Peyer's patch (tissue), 4 donors: Measurements from ENCODE around the gene STARD10. TPM values are rescaled to one million over a fixed set of nuclear protein-coding genes. Genes with fewer than 3 reads are reported as not detected.

ENCODE experiments used
- DNase-seq, 3 donors: peaks; one replicate each; pipeline ENCODE4 v3.0.0-alpha.2; 2017 to 2019
- H3K27ac ChIP-seq, 4 donors: fragments of 200-600 bp; sonication (generic); one replicate each; pipeline ENCODE4 v1.5.1; 2016 to 2019
- H3K27me3 ChIP-seq, 2 donors: fragments of 200-600 bp; sonication (generic); one replicate each; pipeline ENCODE4 v1.5.1; 2019
- H3K36me3 ChIP-seq, 3 donors: fragments of 200-600 bp; sonication (generic); one replicate each; pipeline ENCODE4 v1.5.1; 2016 to 2019
- H3K4me1 ChIP-seq, 4 donors: fragments of 200-600 bp; sonication (generic); one replicate each; pipeline ENCODE4 v1.5.1; 2016 to 2019
- H3K4me3 ChIP-seq, 4 donors: fragments of 200-600 bp; sonication (generic); 1 replicate in 3 of 4; 2 replicates in 1 of 4; pipeline ENCODE4 v1.5.1; 2016 to 2019; ENCODE audit warnings: mild to moderate bottlenecking in 1 of 4
- H3K9me3 ChIP-seq, 4 donors: fragments of 200-600 bp; sonication (generic); one replicate each; pipeline ENCODE4 v1.5.1; 2016 to 2019; ENCODE audit warnings: mild to moderate bottlenecking in 1 of 4
- POLR2A ChIP-seq, 2 donors: fragments of 450-650 bp; IDR thresholded peaks; one replicate each; pipeline ENCODE4 v1.5.1; 2017; ENCODE audit warnings: antibody characterized with exemption in 2 of 2, mild to moderate bottlenecking in 2 of 2, moderate library complexity in 2 of 2
- total RNA-seq, 4 donors: library from RNA; depleted of rRNA; stranded (reverse); fragments of >200 nt; gene quantifications; one replicate each; pipeline ENCODE4 v1.1.0, GENCODE V29; 2016
- TF ChIP-seq, protein P1 (sequence below), 6 experiments: fragments of 450-650 bp in 4 of 6; fragments of 200-600 bp in 2 of 6; sonication (generic) in 1 of 6; IDR thresholded peaks; one replicate each; pipeline ENCODE4 v1.5.1; 2017 to 2019; ENCODE audit warnings: antibody characterized with exemption in 6 of 6, mild to moderate bottlenecking in 3 of 6, moderate library complexity in 1 of 6

STARD10 gene
- total RNA-seq, 4 donors from 2014 or later: 118 to 187 (median 168) TPM

DNA sequence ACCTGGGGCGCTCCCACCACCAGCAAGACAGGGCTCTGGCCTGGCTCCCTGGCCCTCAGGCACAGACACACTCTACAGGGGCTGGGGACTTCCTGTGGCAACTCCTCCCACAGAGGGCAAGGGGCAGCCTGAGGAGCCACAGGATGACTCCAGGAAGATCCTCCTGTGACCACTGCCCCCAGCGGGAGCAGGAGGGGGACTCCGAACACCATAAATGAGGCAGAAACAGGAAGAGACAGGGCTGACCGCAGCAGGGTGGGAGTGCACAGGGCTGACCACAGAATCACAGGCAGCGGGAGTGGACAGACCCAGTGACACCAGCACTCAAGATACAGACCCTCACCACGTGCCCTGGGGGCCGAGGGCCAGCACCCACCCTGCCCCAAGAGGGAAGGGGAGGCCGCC, 52.4 kb downstream of the STARD10 start:
- no peak overlapping the region for H3K4me3 ChIP-seq
- H3K27ac ChIP-seq: peak overlapping the region; percentile 30 to 82 (median 55)
- H3K27me3 ChIP-seq: no peaks in the 10 kb centered on the region
- peak in 2 of 3 donors; percentile 58 to 69 for DNase-seq
- no peaks in the 10 kb centered on the region for H3K36me3 ChIP-seq
- H3K9me3 ChIP-seq: no peaks in the 10 kb centered on the region
- TF ChIP-seq, protein P1, sequence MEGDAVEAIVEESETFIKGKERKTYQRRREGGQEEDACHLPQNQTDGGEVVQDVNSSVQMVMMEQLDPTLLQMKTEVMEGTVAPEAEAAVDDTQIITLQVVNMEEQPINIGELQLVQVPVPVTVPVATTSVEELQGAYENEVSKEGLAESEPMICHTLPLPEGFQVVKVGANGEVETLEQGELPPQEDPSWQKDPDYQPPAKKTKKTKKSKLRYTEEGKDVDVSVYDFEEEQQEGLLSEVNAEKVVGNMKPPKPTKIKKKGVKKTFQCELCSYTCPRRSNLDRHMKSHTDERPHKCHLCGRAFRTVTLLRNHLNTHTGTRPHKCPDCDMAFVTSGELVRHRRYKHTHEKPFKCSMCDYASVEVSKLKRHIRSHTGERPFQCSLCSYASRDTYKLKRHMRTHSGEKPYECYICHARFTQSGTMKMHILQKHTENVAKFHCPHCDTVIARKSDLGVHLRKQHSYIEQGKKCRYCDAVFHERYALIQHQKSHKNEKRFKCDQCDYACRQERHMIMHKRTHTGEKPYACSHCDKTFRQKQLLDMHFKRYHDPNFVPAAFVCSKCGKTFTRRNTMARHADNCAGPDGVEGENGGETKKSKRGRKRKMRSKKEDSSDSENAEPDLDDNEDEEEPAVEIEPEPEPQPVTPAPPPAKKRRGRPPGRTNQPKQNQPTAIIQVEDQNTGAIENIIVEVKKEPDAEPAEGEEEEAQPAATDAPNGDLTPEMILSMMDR (IDR thresholded peaks at IDR 0.05): no peak
- TF ChIP-seq POLR2A (IDR thresholded peaks at IDR 0.05): no peak
- H3K4me1 ChIP-seq: peaks cover 0 to 57% (median 56%) of the 10 kb centered on the region in 4 donors

DNA sequence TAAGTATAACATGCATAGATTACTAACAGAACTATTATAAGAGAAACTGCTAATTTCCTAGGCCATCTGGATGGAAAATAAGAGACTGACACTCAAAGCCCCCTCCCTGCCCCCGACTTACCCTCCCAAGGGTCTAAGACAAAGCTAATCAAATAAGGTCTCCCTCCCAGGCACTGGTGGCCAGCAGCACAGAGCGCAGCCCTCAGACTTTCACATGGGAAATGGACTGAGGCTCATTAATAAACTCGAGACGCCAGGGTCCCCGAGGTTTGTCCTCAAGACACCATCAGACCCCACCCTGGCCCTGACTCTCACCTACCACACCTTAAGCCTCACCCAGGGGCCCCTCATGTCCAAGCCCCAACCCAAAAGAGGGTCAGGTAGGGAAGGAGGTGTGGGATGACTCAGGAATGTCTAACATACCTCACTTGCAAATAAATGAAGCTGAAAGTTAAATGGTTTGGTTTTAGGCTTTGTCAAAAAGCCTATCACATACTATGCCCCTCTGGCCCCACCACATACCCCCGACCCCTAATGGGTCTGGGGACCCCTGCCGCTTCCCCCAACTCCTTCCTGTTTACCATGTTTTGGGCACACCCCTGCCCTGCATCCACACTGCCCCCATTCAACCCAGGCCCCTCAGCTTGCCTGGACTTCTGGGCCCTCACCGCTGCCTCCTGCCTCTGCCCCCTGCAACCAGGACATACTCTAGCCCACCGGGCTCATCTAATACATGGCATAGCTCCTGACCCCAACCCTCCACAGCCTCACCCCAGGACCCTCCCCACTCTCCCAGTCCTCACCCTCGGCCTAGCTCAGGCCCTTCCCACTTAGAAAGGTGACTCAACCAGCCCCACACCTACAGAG, 53.1 kb downstream of the STARD10 start:
- no peak overlapping the region for H3K4me3 ChIP-seq
- no peaks in the 10 kb centered on the region for H3K27me3 ChIP-seq
- no peaks in the 10 kb centered on the region for H3K36me3 ChIP-seq
- H3K9me3 ChIP-seq: no peaks in the 10 kb centered on the region
- TF ChIP-seq, protein P1 (IDR thresholded peaks at IDR 0.05): no peak
- TF ChIP-seq POLR2A (IDR thresholded peaks at IDR 0.05): no peak
- peaks cover 0 to 60% (median 54%) of the 10 kb centered on the region in 4 donors for H3K4me1 ChIP-seq
- peak overlapping the region; percentile 30 to 82 (median 55) for H3K27ac ChIP-seq
- DNase-seq: no peak

DNA sequence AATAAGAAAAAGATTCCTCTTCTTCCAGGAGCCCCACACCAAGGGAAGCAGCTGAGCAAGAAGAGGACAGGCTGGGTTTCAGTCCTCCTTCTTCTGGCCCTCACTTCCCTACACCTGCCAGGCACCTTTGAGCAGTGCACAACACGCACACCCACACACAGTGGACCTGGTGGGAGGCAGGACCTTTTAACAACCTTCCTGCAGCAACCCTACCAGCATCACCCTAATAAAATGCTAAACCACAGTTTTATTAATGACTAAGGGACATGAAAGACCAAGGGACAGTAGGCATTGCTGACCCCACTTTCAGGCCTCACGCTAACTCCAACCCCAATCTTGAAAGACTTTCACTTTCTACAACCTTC, 53.8 kb downstream of the STARD10 start:
- Histone ChIP-seq H3K36me3 (no peaks in the 10 kb centered on the region), H3K27ac (peak overlapping the region in 2 of 4 donors; percentile 73 to 82), H3K9me3 (no peaks in the 10 kb centered on the region), H3K4me3 (no peak overlapping the region), H3K27me3 (no peaks in the 10 kb centered on the region), H3K4me1 (peaks cover 0 to 60% (median 53%) of the 10 kb centered on the region in 4 donors)
- DNase-seq: no peak
- TF ChIP-seq, protein P1 (IDR thresholded peaks at IDR 0.05): no peak

DNA sequence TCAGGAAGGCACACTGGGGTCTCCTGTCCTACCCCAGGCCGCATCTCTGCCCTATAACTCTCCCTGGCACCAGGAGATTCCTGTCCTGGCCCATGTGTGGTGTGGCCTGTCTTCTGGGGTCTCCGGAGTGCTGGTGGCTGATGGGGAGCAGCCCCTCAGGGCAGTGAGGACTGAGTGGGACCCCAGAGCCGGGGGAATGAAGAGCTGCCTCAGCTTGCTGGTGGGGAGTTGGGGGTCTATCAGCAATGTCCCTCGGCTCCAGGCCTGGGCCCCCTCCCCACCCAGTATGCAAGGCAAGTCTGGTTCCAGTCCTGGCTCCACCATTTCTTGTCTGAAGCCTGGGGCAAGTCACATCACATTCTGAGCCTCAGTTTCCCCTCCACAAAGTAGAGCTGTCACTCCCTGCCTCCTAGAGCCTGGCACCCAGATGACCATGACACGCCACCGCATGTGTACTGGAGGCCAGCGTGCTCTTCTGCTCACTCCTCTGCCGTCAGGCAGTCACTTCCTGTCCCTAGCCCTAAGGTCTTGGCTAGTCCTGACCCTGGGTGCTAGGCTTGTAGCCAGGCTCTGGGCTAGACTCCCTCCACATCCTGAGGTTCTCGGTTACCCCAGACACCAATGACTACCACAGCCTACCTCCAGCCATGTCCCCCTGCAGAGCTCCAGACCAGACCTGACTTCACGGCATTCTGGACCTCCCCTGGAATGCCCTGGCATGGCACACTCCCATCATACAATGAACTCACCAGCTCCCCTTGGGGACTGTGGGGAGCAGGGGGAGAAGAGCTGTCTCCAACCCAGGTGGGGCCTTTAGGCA, 54.4 kb downstream of the STARD10 start:
- no peak for DNase-seq
- TF ChIP-seq, protein P1 (IDR thresholded peaks at IDR 0.05): no peak
- TF ChIP-seq POLR2A (IDR thresholded peaks at IDR 0.05): no peak
- H3K9me3 ChIP-seq: no peaks in the 10 kb centered on the region
- peaks cover 0 to 59% (median 51%) of the 10 kb centered on the region in 4 donors for H3K4me1 ChIP-seq
- H3K27me3 ChIP-seq: no peaks in the 10 kb centered on the region
- H3K4me3 ChIP-seq: peak overlapping the region in 1 of 4 donors; percentile 16
- no peaks in the 10 kb centered on the region for H3K36me3 ChIP-seq
- H3K27ac ChIP-seq: peak overlapping the region; percentile 53 to 82 (median 70)

DNA sequence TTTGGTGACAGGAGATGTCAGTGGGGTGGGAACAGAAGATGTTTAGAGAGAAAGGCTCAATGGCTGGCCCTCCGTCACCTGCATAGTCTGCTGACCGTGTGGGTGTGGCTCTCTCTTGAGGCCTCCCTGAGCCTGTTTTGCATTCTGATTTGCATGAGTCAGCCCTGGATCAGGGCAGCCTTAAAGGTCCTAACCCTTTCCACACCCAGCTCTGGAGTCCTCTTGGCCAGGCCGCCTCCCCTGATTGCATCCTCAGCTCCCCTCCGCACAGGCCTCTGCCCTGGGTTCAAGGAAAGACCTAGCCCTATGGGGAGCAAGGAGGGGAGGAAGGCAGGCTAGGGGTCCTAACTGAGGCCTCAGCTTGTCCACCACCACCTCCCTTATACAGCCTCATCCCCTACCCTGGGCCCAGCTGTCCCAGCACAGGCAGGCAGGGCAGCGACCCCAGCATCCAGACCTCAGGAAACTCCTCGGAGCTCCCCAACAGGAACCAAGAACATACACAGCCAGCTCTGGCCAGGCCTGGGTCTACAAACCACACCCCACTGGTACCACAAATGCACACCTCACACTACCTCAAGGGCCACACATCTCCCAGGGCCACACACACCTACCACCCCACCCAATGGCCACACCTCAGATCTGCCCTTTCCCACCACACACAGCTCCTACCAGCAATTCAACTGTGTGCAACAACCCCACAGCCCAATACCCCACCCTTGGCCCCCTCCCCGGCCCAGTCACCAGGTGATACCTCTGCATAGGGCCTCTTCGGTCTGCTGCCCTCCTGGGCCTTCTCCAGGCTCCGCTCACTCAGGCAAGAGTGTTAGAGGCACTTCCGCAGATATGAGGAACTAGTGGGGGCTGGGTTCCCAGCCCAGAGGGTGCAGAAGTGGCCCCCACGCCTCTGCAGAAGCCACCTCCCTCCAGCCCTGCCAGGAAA, 55.4 kb downstream of the STARD10 start:
- H3K9me3 ChIP-seq: no peaks in the 10 kb centered on the region
- peak overlapping the region; percentile 53 to 82 (median 70) for H3K27ac ChIP-seq
- no peaks in the 10 kb centered on the region for H3K27me3 ChIP-seq
- no peaks in the 10 kb centered on the region for H3K36me3 ChIP-seq
- H3K4me1 ChIP-seq: peaks cover 0 to 57% (median 44%) of the 10 kb centered on the region in 4 donors
- peak overlapping the region in 3 of 4 donors; percentile 5 to 17 (median 16) for H3K4me3 ChIP-seq
- peak in 2 of 3 donors; percentile 88 to 89 for DNase-seq
- TF ChIP-seq, protein P1 (IDR thresholded peaks at IDR 0.05): no peak
- no peak for TF ChIP-seq POLR2A (IDR thresholded peaks at IDR 0.05)
